H9 (cell line): Measurements from ENCODE around the gene TSEN34. TPM values are rescaled to one million over a fixed set of nuclear protein-coding genes. Genes with fewer than 3 reads are reported as not detected.

Experiments
- DNase-seq: peaks from one replicate; pipeline ENCODE4 v3.0.0-alpha.2; 2017
- H2AFZ ChIP-seq: one replicate; pipeline ENCODE4 v1.6.1; 2013; ENCODE audit warnings: mild to moderate bottlenecking, low read length, control low read depth, moderate library complexity
- H2AK5ac ChIP-seq: 2 replicates; pipeline ENCODE4 v1.6.1; 2013; ENCODE audit warnings: low read length, control low read depth, mixed read lengths; ENCODE audit not compliant: insufficient read length
- H2BK120ac ChIP-seq: one replicate; pipeline ENCODE4 v1.6.1; 2013; ENCODE audit warnings: low read depth, mild to moderate bottlenecking, low read length, control low read depth, inconsistent platforms; ENCODE audit not compliant: poor library complexity, severe bottlenecking
- H2BK12ac ChIP-seq: 2 replicates; pipeline ENCODE4 v1.6.1; 2013; ENCODE audit warnings: low read length, control low read depth, mixed read lengths, low read depth; ENCODE audit not compliant: insufficient read length
- H2BK15ac ChIP-seq: 2 replicates; pipeline ENCODE4 v1.6.1; 2013; ENCODE audit warnings: low read depth, low read length, control low read depth
- H2BK20ac ChIP-seq: one replicate; pipeline ENCODE4 v1.6.1; 2013; ENCODE audit warnings: low read depth, mild to moderate bottlenecking, low read length, control low read depth, inconsistent platforms; ENCODE audit not compliant: poor library complexity, severe bottlenecking
- H2BK5ac ChIP-seq: 2 replicates; pipeline ENCODE4 v1.6.1; 2013; ENCODE audit warnings: low read length, control low read depth, mixed read lengths; ENCODE audit not compliant: insufficient read length
- H3K14ac ChIP-seq: 2 replicates; pipeline ENCODE4 v1.6.1; 2013; ENCODE audit warnings: low read length, control low read depth; ENCODE audit not compliant: insufficient read depth
- H3K18ac ChIP-seq: 2 replicates; pipeline ENCODE4 v1.6.1; 2013; ENCODE audit warnings: low read depth, mild to moderate bottlenecking, mixed read lengths, low read length, control low read depth; ENCODE audit not compliant: insufficient read length
- H3K23ac ChIP-seq: 2 replicates; pipeline ENCODE4 v1.6.1; 2013; ENCODE audit warnings: low read length, control low read depth, mixed read lengths, low read depth; ENCODE audit not compliant: insufficient read length
- H3K23me2 ChIP-seq: 2 replicates; pipeline ENCODE4 v1.6.1; 2013; ENCODE audit warnings: low read depth, mild to moderate bottlenecking, mixed read lengths, low read length, control low read depth; ENCODE audit not compliant: insufficient read length, poor library complexity, severe bottlenecking
- H3K27ac ChIP-seq: 2 replicates; pipeline ENCODE4 v1.5.1; 2013; ENCODE audit warnings: low read length, control low read depth, mixed read lengths, low read depth; ENCODE audit not compliant: insufficient read length
- H3K27me3 ChIP-seq: 2 replicates; pipeline ENCODE4 v1.6.1; 2013; ENCODE audit warnings: low read length, control low read depth, inconsistent platforms; ENCODE audit not compliant: insufficient read depth
- H3K4ac ChIP-seq: 2 replicates; pipeline ENCODE4 v1.6.1; 2013; ENCODE audit warnings: low read depth, mild to moderate bottlenecking, control low read depth, inconsistent platforms, low read length, moderate library complexity
- H3K4me1 ChIP-seq: 2 replicates; pipeline ENCODE4 v1.6.1; 2013; ENCODE audit warnings: low read length, control low read depth, inconsistent platforms; ENCODE audit not compliant: insufficient read depth
- H3K4me2 ChIP-seq: 2 replicates; pipeline ENCODE4 v1.6.1; 2013; ENCODE audit warnings: low read length, control low read depth, mixed read lengths; ENCODE audit not compliant: insufficient read length, insufficient read depth
- H3K56ac ChIP-seq: 2 replicates; pipeline ENCODE4 v1.6.1; 2013; ENCODE audit warnings: low read depth, mild to moderate bottlenecking, mixed read lengths, low read length, control low read depth; ENCODE audit not compliant: insufficient read length
- H3K79me1 ChIP-seq: 2 replicates; pipeline ENCODE4 v1.6.1; 2013; ENCODE audit warnings: low read depth, mild to moderate bottlenecking, moderate library complexity, low read length, control low read depth, inconsistent platforms; ENCODE audit not compliant: insufficient read depth, poor library complexity, severe bottlenecking
- H3K79me2 ChIP-seq: 2 replicates; pipeline ENCODE4 v1.6.1; 2013; ENCODE audit warnings: low read length, control low read depth, inconsistent platforms; ENCODE audit not compliant: insufficient read depth
- H3K9ac ChIP-seq: 2 replicates; pipeline ENCODE4 v1.6.1; 2013; ENCODE audit warnings: low read length, control low read depth, mixed read lengths; ENCODE audit not compliant: insufficient read length; ENCODE audit errors: extremely low read depth
- H3K9me3 ChIP-seq: one replicate; pipeline ENCODE4 v1.6.1; 2013; ENCODE audit warnings: low read depth, low read length, inconsistent platforms; ENCODE audit not compliant: control insufficient read depth
- H3T11ph ChIP-seq: one replicate; pipeline ENCODE4 v1.6.1; 2013; ENCODE audit warnings: mild to moderate bottlenecking, low read length, control low read depth, inconsistent platforms
- H4K20me1 ChIP-seq: one replicate; pipeline ENCODE4 v1.6.1; 2013; ENCODE audit not compliant: control insufficient read depth, insufficient read length, insufficient read depth
- H4K5ac ChIP-seq: 2 replicates; pipeline ENCODE4 v1.6.1; 2013; ENCODE audit warnings: low read depth, mild to moderate bottlenecking, mixed read lengths, low read length, control low read depth; ENCODE audit not compliant: insufficient read length
- H4K8ac ChIP-seq: replicated peaks from 2 replicates; pipeline ENCODE4 v1.6.1; 2013; ENCODE audit warnings: low read length, control low read depth, mixed read lengths, low read depth; ENCODE audit not compliant: insufficient read length
- H4K91ac ChIP-seq: 2 replicates; pipeline ENCODE4 v1.6.1; 2013; ENCODE audit warnings: low read depth, mild to moderate bottlenecking, moderate library complexity, mixed read lengths, low read length, control low read depth; ENCODE audit not compliant: insufficient read length
- H3K27ac Mint-ChIP-seq, 3 experiments: 2 replicates in 2 of 3; 3 replicates in 1 of 3; pipeline ENCODE4 v1.8.0; 2020 to 2021; ENCODE audit warnings: mixed read lengths in 3 of 3, mild to moderate bottlenecking in 1 of 3, moderate library complexity in 1 of 3
- H3K27me3 Mint-ChIP-seq: 2 replicates; pipeline ENCODE4 v1.8.0; 2021; ENCODE audit warnings: low read depth, mild to moderate bottlenecking, moderate library complexity, mixed read lengths
- H3K36me3 Mint-ChIP-seq, 3 experiments: 2 replicates in 2 of 3; 3 replicates in 1 of 3; pipeline ENCODE4 v1.8.0; 2020 to 2021; ENCODE audit warnings: low read depth in 3 of 3, mixed read lengths in 3 of 3; ENCODE audit not compliant: insufficient read depth in 1 of 3
- H3K4me1 Mint-ChIP-seq, 2 experiments: 2 replicates each; pipeline ENCODE4 v1.8.0; 2020; ENCODE audit warnings: mixed read lengths in 2 of 2
- H3K4me3 Mint-ChIP-seq, 2 experiments: 2 replicates in 1 of 2; 3 replicates in 1 of 2; pipeline ENCODE4 v1.8.0; 2020 to 2021; ENCODE audit warnings: mild to moderate bottlenecking in 2 of 2, mixed read lengths in 2 of 2, moderate library complexity in 1 of 2
- H3K9me3 Mint-ChIP-seq, 2 experiments: 2 replicates in 1 of 2; 3 replicates in 1 of 2; pipeline ENCODE4 v1.8.0; 2020; ENCODE audit warnings: mild to moderate bottlenecking in 2 of 2, mixed read lengths in 2 of 2, moderate library complexity in 1 of 2
- WGBS: extraction: QIAGEN DNeasy Blood & Tissue Kit; methylation state at CpG from one replicate; pipeline ENCODE4 v1.1.7; 2013; ENCODE audit warnings: missing lambda C conversion rate, low lambda C conversion rate, mixed read lengths; ENCODE audit not compliant: insufficient read length; ENCODE audit errors: extremely low coverage; 5-methylcytosine and 5-hydroxymethylcytosine counted together
- total RNA-seq: library from RNA; stranded (reverse); gene quantifications from 2 replicates; pipeline ENCODE4 v1.2.1, GENCODE V29; 2021
- TF ChIP-seq, protein P1 (sequence below): fragments of 200-600 bp; sonication (generic); conservative IDR thresholded peaks from 3 replicates; pipeline ENCODE4 v1.8.0; 2021; ENCODE audit warnings: antibody characterized with exemption, mild to moderate bottlenecking

The TSEN34 gene
- total RNA-seq, 1 experiment from 2014 or later: 28.3 TPM

DNA sequence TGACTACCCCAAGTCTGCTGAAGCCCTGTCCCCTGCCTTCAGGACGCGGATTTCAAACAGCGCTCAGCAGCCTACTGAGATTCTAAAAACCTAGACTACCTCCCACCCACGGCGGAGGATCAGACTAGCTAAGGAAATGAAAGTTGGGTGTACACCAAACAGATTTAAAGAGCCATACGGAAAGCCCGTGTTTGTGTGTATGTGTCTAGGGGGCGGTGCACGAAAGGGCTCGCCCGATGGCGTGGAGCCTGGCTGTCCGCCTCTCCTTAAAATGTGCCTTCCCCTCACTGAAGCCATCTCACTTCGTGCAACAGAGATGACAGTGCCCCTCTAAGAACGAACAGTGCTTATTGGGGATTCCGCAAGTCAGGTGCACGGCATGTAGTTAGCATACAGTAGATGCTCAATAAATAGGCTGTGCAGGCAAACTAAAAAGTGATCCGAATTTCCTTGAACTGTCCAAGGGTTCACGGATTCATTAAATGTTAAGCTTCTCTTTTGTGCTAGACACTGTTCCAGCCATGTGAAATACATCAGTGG lies 32.2 kb upstream of the TSEN34 start:
- no peaks in the 10 kb centered on the region for H3K4me1 ChIP-seq
- H3K79me2 ChIP-seq: no peaks in the 10 kb centered on the region; the same call in 1 of the 2 replicates
- H3K23me2 ChIP-seq: peaks cover 13% of the 10 kb centered on the region
- H3K23ac ChIP-seq: no peak overlapping the region
- no peak overlapping the region for H3K56ac ChIP-seq
- H4K5ac ChIP-seq: no peak overlapping the region
- no peak for DNase-seq
- peaks cover 21 to 40% (median 37%) of the 10 kb centered on the region in 3 experiments for H3K36me3 Mint-ChIP-seq
- H3K4ac ChIP-seq: no peak overlapping the region
- H4K91ac ChIP-seq: no peak overlapping the region
- no peak overlapping the region for H2BK15ac ChIP-seq
- no peak overlapping the region for H2AK5ac ChIP-seq
- peaks cover 0 to 3% of the 10 kb centered on the region in 2 experiments; a peak in 2 of 5 replicates for H3K9me3 Mint-ChIP-seq
- no peak overlapping the region for H2AFZ ChIP-seq
- H3K27ac ChIP-seq: no peak overlapping the region
- no peak overlapping the region for H2BK120ac ChIP-seq
- no peak overlapping the region for H3K14ac ChIP-seq
- H2BK12ac ChIP-seq: no peak overlapping the region
- no peaks in the 10 kb centered on the region for H3K9me3 ChIP-seq
- no peak overlapping the region for H4K8ac ChIP-seq
- peaks cover 25 to 32% of the 10 kb centered on the region in 2 experiments for H3K4me1 Mint-ChIP-seq
- TF ChIP-seq, protein P1, sequence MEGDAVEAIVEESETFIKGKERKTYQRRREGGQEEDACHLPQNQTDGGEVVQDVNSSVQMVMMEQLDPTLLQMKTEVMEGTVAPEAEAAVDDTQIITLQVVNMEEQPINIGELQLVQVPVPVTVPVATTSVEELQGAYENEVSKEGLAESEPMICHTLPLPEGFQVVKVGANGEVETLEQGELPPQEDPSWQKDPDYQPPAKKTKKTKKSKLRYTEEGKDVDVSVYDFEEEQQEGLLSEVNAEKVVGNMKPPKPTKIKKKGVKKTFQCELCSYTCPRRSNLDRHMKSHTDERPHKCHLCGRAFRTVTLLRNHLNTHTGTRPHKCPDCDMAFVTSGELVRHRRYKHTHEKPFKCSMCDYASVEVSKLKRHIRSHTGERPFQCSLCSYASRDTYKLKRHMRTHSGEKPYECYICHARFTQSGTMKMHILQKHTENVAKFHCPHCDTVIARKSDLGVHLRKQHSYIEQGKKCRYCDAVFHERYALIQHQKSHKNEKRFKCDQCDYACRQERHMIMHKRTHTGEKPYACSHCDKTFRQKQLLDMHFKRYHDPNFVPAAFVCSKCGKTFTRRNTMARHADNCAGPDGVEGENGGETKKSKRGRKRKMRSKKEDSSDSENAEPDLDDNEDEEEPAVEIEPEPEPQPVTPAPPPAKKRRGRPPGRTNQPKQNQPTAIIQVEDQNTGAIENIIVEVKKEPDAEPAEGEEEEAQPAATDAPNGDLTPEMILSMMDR: no peak
- no CpG with 5 or more reads among the region's 19 CpGs for WGBS
- H3K27ac Mint-ChIP-seq: peak overlapping the region; percentile 15 to 94 (median 52); a peak in 6 of 7 replicates
- peaks cover 23% of the 10 kb centered on the region for H3K27me3 Mint-ChIP-seq
- no peak overlapping the region for H2BK20ac ChIP-seq
- H3K4me3 Mint-ChIP-seq: peak overlapping the region; percentile 99 to 100
- H3K27me3 ChIP-seq: no peaks in the 10 kb centered on the region
- H3K18ac ChIP-seq: no peak overlapping the region
- no peaks in the 10 kb centered on the region for H4K20me1 ChIP-seq
- no peak overlapping the region for H3T11ph ChIP-seq
- no peaks in the 10 kb centered on the region for H3K79me1 ChIP-seq
- peak overlapping the region; percentile 64 for H3K9ac ChIP-seq
- H2BK5ac ChIP-seq: no peak overlapping the region
- H3K4me2 ChIP-seq: peak overlapping the region; percentile 95
